ENCODE results near the gene NRN1L.

- no peak for TF ChIP-seq CTCF (conservative IDR thresholded peaks at IDR 0.05; ENCODE audit: low read depth, low read length)
- TF ChIP-seq EZH2 (IDR thresholded peaks at IDR 0.05; ENCODE audit: low read length, unreplicated experiment), result no peak
- TF ChIP-seq EZH2phosphoT487 (IDR thresholded peaks at IDR 0.05; ENCODE audit: borderline replicate concordance, low read length), result no peak
Observed at GRCh38 chr16:67902831-67903230, 18.1 kb downstream of the NRN1L start.
